GM20000 (cell line): Measurements from ENCODE around the gene B3GNT2.
"Not testable (repeated sequence)": the region's sequence is repeated elsewhere in the genome, so short reads cannot be mapped to it uniquely, and the experiment has no call there.

Experiments used
- DNase-seq: peaks from one replicate; pipeline ENCODE4 v3.0.0; 2012; ENCODE audit warnings: low spot score
- TF ChIP-seq, protein P1 (sequence below): IDR thresholded peaks from 2 replicates; pipeline ENCODE4 v1.5.1; 2012; ENCODE audit warnings: mild to moderate bottlenecking, control low read depth; ENCODE audit errors: extremely low read depth, missing control alignments

The B3GNT2 gene, protein sequence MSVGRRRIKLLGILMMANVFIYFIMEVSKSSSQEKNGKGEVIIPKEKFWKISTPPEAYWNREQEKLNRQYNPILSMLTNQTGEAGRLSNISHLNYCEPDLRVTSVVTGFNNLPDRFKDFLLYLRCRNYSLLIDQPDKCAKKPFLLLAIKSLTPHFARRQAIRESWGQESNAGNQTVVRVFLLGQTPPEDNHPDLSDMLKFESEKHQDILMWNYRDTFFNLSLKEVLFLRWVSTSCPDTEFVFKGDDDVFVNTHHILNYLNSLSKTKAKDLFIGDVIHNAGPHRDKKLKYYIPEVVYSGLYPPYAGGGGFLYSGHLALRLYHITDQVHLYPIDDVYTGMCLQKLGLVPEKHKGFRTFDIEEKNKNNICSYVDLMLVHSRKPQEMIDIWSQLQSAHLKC

DNA sequence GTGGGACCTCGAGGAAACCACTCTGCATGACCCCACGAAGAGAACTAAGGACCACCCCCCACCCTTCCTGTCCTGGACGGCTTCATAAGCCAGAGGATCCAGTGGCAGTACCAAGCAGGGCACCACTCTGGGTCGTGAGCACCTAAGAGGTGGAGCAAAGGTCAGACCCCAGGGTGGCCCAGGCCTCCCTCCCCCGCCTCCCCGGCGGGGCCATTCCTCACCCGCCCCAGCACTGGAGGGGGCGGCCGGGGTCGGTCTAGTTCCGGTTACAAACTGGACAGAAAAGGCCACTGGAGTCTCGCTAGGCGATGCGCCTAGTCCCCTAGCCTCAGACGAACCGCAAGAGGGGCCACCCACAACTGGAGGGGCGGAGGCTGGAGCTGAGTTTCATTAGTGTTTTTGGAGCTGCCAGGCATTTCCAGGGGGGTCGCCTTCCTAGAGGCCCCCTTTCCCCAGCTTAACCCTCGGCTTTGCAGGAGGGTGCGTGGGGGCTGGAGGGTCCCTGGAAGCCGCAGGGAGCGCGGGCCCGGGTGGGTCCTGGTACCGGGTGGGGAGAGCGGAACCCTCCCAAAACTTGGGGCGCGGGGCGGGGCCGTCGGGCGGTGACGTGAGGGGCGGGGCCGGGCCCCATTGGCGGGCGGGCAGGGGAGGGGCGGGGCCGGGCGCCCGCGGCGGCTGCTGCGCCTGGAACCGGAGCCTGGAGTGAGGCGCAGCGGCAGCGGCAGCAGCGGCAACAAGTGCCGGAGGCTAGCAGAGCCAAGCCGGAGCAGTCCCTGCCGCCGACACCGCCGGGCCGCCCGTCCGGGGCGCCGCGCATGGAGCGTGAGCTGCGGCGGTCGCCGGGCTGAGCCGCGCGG lies at the start of gene B3GNT2:
TSS of gene B3GNT2 (plus strand) at position 695 of the 857 bp plus-strand sequence. CDS start 26,106 bp downstream, outside the sequence.
- DNase-seq: peak; percentile 96

DNA sequence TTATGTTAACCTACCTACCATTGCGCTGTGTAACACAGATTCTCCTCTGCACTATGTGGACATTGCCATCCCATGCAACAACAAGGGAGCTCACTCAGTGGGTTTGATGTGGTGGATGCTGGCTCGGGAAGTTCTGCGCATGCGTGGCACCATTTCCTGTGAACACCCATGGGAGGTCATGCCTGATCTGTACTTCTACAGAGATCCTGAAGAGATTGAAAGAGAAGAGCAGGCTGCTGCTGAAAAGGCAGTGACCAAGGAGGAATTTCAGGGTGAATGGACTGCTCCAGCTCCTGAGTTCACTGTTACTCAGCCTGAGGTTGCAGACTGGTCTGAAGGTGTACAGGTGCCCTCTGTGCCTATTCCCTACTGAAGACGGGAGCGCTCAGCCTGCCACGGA lies 49.1 kb upstream of the B3GNT2 start:
- DNase-seq: not testable (repeated sequence)

More for the DNA sequence above, at the start of gene B3GNT2:
- TF ChIP-seq, protein P1, sequence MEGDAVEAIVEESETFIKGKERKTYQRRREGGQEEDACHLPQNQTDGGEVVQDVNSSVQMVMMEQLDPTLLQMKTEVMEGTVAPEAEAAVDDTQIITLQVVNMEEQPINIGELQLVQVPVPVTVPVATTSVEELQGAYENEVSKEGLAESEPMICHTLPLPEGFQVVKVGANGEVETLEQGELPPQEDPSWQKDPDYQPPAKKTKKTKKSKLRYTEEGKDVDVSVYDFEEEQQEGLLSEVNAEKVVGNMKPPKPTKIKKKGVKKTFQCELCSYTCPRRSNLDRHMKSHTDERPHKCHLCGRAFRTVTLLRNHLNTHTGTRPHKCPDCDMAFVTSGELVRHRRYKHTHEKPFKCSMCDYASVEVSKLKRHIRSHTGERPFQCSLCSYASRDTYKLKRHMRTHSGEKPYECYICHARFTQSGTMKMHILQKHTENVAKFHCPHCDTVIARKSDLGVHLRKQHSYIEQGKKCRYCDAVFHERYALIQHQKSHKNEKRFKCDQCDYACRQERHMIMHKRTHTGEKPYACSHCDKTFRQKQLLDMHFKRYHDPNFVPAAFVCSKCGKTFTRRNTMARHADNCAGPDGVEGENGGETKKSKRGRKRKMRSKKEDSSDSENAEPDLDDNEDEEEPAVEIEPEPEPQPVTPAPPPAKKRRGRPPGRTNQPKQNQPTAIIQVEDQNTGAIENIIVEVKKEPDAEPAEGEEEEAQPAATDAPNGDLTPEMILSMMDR: no peak

DNA sequence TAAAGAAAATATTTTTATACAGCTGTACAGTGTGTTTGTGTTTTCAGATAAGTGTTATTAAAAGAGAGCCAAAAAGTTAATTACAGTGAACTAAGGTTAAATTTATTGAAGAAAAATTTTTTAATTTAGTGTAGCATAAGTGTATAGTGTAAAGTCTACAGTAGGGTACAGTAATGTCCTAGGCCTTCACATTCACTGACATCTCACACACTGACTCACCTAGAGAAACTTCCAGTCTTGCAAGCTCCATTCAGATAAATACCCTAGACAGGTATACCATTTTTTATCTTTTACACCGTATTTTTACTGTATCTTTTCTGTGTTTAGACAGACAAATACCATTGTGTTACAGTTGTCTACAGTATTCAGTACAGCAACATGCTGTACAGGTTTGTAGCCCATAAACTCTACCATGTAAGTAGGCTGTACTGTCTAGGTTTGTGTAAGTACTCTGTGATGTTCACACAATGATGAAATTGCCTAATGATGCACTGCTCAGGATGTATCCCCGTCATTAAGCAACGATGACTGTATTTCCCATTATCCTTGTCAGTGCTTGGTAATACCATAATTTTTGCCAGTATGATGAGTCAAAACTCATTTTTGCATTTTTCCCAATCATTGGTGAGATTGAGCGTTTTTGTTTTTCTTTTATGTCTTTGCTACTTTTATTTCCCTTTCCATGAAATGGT lies 48.2 kb upstream of the B3GNT2 start:
- DNase-seq: no peak
- TF ChIP-seq, protein P1: no peak

DNA sequence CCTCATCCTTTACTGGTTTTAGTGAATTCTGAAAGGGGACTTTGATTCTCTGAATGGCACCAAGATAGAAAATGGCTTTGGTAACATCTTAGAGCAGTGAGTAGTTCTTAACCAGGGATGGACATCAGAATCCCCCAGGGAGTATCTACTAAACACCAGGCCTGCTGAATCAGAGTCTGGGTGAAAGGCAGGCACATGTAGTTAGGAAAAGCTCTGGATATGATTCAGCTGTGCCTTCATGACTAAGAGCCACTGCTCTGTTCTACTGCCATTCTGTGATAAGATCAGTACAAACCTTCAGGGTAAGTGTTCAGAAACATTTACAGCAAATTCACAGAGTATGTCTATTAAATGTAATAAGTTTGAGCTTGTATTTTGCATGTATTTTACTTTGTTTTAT lies 46.2 kb upstream of the B3GNT2 start:
- TF ChIP-seq, protein P1: no peak
- no peak for DNase-seq

DNA sequence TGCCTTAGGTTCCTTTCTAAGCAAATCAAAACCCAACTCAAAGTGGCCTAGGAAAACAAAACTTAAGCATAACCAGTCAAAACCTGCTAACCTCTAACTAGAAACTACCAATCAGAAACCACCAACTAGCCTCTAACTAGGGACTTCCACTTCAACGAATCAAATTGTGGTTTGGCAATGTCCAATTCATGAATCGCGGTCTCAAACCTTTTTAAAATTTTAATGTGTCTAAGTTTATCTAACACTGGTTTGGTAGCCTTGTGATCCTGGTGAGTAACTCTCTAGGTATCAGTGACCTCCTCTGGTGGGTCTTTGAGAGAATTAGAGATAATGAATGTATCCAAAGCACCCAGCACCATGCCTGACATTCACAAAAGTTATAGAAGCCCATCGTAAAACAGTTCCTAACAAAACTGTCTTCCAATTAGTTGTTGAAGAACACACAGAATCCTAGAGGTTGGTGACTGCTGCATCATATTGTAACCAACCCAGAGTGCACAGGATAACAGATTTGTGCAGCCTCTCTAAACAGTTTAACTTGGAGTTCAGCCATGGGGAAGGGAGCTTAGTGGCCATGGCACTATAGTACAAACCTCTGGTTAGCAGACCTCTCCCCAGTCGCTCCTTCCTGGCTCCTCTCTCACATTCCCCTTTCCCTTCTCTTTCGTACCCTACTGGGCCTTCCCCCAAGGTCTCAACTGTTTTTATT lies 45.2 kb upstream of the B3GNT2 start:
- TF ChIP-seq, protein P1: no peak
- DNase-seq: no peak

DNA sequence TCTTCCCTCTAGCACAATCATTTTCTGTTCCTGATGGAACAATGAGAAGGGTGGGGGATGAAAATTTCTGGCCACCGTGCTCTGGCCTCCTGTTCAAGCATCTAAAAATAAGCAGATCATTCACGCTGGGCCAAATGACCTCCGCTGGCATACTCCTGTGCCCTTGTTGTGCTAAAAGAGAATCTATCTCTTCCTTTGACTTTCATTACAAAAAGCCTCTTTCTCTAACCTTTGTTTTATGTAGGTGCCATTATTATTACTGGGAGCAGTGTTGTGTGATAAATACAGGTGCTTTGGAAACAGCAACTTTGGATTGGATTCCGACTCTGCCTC lies 44.6 kb upstream of the B3GNT2 start:
- TF ChIP-seq, protein P1: no peak
- DNase-seq: no peak

DNA sequence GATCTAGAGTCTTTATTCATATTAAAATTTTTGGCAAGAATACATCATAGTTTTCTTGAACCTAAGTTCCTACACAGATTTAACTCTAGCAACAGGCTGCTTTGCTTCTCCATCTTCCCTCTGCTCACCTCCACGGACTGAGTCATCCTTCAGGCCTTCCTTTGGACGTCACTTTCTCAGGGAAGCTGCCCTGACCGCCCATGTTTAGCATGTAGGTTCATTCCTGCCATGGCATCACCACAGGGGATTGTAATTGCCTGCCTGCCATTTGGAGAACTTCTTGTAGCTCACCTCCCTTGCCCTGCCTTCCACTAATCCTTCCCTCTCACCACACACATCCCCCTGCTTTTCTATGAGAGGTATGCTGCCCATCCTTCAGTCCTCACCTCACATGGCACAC lies 43.9 kb upstream of the B3GNT2 start:
- TF ChIP-seq, protein P1: no peak

More for the DNA sequence above, 43.9 kb upstream of the B3GNT2 start:
- DNase-seq: no peak
